Activated CD4-positive, CD25-positive, alpha-beta regulatory T cell (primary cell): ENCODE measurements around the gene CHRNA7.

ENCODE experiments used
- DNase-seq, 4 experiments: peaks; one replicate each; lab custom pipeline; 2025; lab: John Stamatoyannopoulos, UW

The CHRNA7 gene

GRCh38 chr15:32029862-32030781, at the start of gene CHRNA7:
Gene CHRNA7 (plus strand): TSS chr15:32030515. CDS start chr15:32030595, 80 bp downstream.
- no peak for DNase-seq

GRCh38 chr15:31985607-31986006, 44.7 kb upstream of the CHRNA7 start:
- DNase-seq: no peak

- no peak for DNase-seq
Measured at GRCh38 chr15:31993062-31993461, 37.3 kb upstream of the CHRNA7 start.

GRCh38 chr15:31997711-31998110, 32.6 kb upstream of the CHRNA7 start:
- DNase-seq: no peak

- no peak for DNase-seq
Measured at GRCh38 chr15:32003558-32003957, 26.8 kb upstream of the CHRNA7 start.

- no peak for DNase-seq
Measured at GRCh38 chr15:32004249-32004648, 26.1 kb upstream of the CHRNA7 start.

GRCh38 chr15:32007355-32007960, 22.9 kb upstream of the CHRNA7 start:
- DNase-seq: no peak

GRCh38 chr15:32014953-32015352, 15.4 kb upstream of the CHRNA7 start:
- no peak for DNase-seq

- no peak for DNase-seq
Measured at GRCh38 chr15:32020156-32020555, 10.2 kb upstream of the CHRNA7 start.

- DNase-seq: no peak
Measured at GRCh38 chr15:32028921-32029320, 1.4 kb upstream of the CHRNA7 start.

- DNase-seq: no peak
Measured at GRCh38 chr15:32029409-32029861, 880 bp upstream of the CHRNA7 start.

GRCh38 chr15:32030795-32031194, 480 bp downstream of the CHRNA7 start:
- DNase-seq: no peak

- DNase-seq: no peak
Measured at GRCh38 chr15:32033186-32033890, 3.0 kb downstream of the CHRNA7 start.

- no peak for DNase-seq
Measured at GRCh38 chr15:32034106-32034505, 3.8 kb downstream of the CHRNA7 start.

- DNase-seq: no peak
Measured at GRCh38 chr15:32035285-32035684, 5.0 kb downstream of the CHRNA7 start.

- DNase-seq: no peak
Measured at GRCh38 chr15:32036971-32037370, 6.7 kb downstream of the CHRNA7 start.

GRCh38 chr15:32041294-32041693, 11.0 kb downstream of the CHRNA7 start:
- no peak for DNase-seq

- DNase-seq: no peak
Measured at GRCh38 chr15:32042269-32042972, 12.1 kb downstream of the CHRNA7 start.

- DNase-seq: no peak
Measured at GRCh38 chr15:32053719-32054118, 23.4 kb downstream of the CHRNA7 start.

GRCh38 chr15:32057876-32058425, 27.6 kb downstream of the CHRNA7 start:
- no peak for DNase-seq

- no peak for DNase-seq
Measured at GRCh38 chr15:32060706-32061105, 30.4 kb downstream of the CHRNA7 start.

- no peak for DNase-seq
Measured at GRCh38 chr15:32067115-32067514, 36.8 kb downstream of the CHRNA7 start.
